HPDE6-E6E7 (cell line): ENCODE results near the gene SLC43A3.

Experiments used
- DNase-seq: peaks from one replicate; pipeline ENCODE4 v3.0.0; 2011; ENCODE audit warnings: missing footprints; ENCODE audit errors: extremely low spot score

Gene SLC43A3

GRCh38 chr11:57358543-57358961 lies 68.4 kb downstream of the SLC43A3 start:
- no peak for DNase-seq

- no peak for DNase-seq
Measured at GRCh38 chr11:57357856-57358255, 69.1 kb downstream of the SLC43A3 start.

GRCh38 chr11:57357310-57357709 lies 69.6 kb downstream of the SLC43A3 start:
- DNase-seq: no peak
